ENCODE results near the gene ASB2. TPM values are rescaled to one million over a fixed set of nuclear protein-coding genes. Genes with fewer than 3 reads are reported as not detected.

ASB2 gene
- total RNA-seq, 1 experiment from 2014 or later: not detected

GRCh38 chr14:93916498-93916897, 59.9 kb downstream of the ASB2 start:
- TF ChIP-seq EZH2 (IDR thresholded peaks at IDR 0.05; ENCODE audit: borderline replicate concordance, low read depth, low read length, poor library complexity, severe bottlenecking): no peak
- TF ChIP-seq, protein P1, sequence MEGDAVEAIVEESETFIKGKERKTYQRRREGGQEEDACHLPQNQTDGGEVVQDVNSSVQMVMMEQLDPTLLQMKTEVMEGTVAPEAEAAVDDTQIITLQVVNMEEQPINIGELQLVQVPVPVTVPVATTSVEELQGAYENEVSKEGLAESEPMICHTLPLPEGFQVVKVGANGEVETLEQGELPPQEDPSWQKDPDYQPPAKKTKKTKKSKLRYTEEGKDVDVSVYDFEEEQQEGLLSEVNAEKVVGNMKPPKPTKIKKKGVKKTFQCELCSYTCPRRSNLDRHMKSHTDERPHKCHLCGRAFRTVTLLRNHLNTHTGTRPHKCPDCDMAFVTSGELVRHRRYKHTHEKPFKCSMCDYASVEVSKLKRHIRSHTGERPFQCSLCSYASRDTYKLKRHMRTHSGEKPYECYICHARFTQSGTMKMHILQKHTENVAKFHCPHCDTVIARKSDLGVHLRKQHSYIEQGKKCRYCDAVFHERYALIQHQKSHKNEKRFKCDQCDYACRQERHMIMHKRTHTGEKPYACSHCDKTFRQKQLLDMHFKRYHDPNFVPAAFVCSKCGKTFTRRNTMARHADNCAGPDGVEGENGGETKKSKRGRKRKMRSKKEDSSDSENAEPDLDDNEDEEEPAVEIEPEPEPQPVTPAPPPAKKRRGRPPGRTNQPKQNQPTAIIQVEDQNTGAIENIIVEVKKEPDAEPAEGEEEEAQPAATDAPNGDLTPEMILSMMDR (conservative IDR thresholded peaks at IDR 0.05; ENCODE audit: low read depth, low read length): no peak
- no peak for DNase-seq (ENCODE audit: low spot score)
- ChIA-PET POLR2A (ENCODE audit: low non-redundant PET) (no interaction called here), CTCF (no interaction called here)
- intact Hi-C loops (cut with micrococcal nuclease; ENCODE audit: unreplicated experiment): no loop called here
- H3K27me3 ChIP-seq (replicated peaks; ENCODE audit: insufficient read depth, low read depth, low read length, poor library complexity): no peaks in the 10 kb centered on the region
- H3K4me1 ChIP-seq (ENCODE audit: insufficient read depth, low read length, poor library complexity, severe bottlenecking): no peaks in the 10 kb centered on the region
- no peaks in the 10 kb centered on the region for H3K9me3 ChIP-seq (ENCODE audit: low read depth, low read length, poor library complexity, severe bottlenecking)
- no peak overlapping the region for H3K4me3 ChIP-seq (ENCODE audit: low read depth, low read length, poor library complexity, severe bottlenecking)
- no peak overlapping the region for H3K27ac ChIP-seq (ENCODE audit: low read depth, low read length, poor library complexity, severe bottlenecking)
- no peaks in the 10 kb centered on the region for H3K36me3 ChIP-seq (ENCODE audit: insufficient read depth, low read length, poor library complexity, severe bottlenecking)
- no TSS peak for BruUV-seq (replicated peaks)

- no peaks in the 10 kb centered on the region for H3K9me3 ChIP-seq (ENCODE audit: low read depth, low read length, poor library complexity, severe bottlenecking)
- no peak overlapping the region for H3K4me3 ChIP-seq (ENCODE audit: low read depth, low read length, poor library complexity, severe bottlenecking)
- ChIA-PET CTCF (no interaction called here), POLR2A (ENCODE audit: low non-redundant PET) (no interaction called here)
- no peaks in the 10 kb centered on the region for H3K36me3 ChIP-seq (ENCODE audit: insufficient read depth, low read length, poor library complexity, severe bottlenecking)
- DNase-seq (ENCODE audit: low spot score): no peak
- no peak for TF ChIP-seq EZH2 (IDR thresholded peaks at IDR 0.05; ENCODE audit: borderline replicate concordance, low read depth, low read length, poor library complexity, severe bottlenecking)
- TF ChIP-seq, protein P1 (conservative IDR thresholded peaks at IDR 0.05; ENCODE audit: low read depth, low read length): no peak
- no peaks in the 10 kb centered on the region for H3K4me1 ChIP-seq (ENCODE audit: insufficient read depth, low read length, poor library complexity, severe bottlenecking)
- no TSS peak for BruUV-seq (replicated peaks)
- no peaks in the 10 kb centered on the region for H3K27me3 ChIP-seq (replicated peaks; ENCODE audit: insufficient read depth, low read depth, low read length, poor library complexity)
- H3K27ac ChIP-seq (ENCODE audit: low read depth, low read length, poor library complexity, severe bottlenecking): no peak overlapping the region
- intact Hi-C loops (cut with micrococcal nuclease; ENCODE audit: unreplicated experiment): no loop called here
Measured at GRCh38 chr14:93915800-93916199, 60.6 kb downstream of the ASB2 start.

GRCh38 chr14:93915070-93915705, 61.2 kb downstream of the ASB2 start:
- CTCF ChIA-PET: no interaction called here
- no TSS peak for BruUV-seq (replicated peaks)
- H3K4me3 ChIP-seq (ENCODE audit: low read depth, low read length, poor library complexity, severe bottlenecking): no peak overlapping the region
- H3K4me1 ChIP-seq (ENCODE audit: insufficient read depth, low read length, poor library complexity, severe bottlenecking): no peaks in the 10 kb centered on the region
- DNase-seq (ENCODE audit: low spot score): no peak
- intact Hi-C loops (cut with micrococcal nuclease; ENCODE audit: unreplicated experiment): no loop called here
- TF ChIP-seq EZH2 (IDR thresholded peaks at IDR 0.05; ENCODE audit: borderline replicate concordance, low read depth, low read length, poor library complexity, severe bottlenecking): no peak
- TF ChIP-seq, protein P1 (conservative IDR thresholded peaks at IDR 0.05; ENCODE audit: low read depth, low read length): no peak
- H3K27me3 ChIP-seq (replicated peaks; ENCODE audit: insufficient read depth, low read depth, low read length, poor library complexity): no peaks in the 10 kb centered on the region
- no peaks in the 10 kb centered on the region for H3K36me3 ChIP-seq (ENCODE audit: insufficient read depth, low read length, poor library complexity, severe bottlenecking)
- no peaks in the 10 kb centered on the region for H3K9me3 ChIP-seq (ENCODE audit: low read depth, low read length, poor library complexity, severe bottlenecking)
- no peak overlapping the region for H3K27ac ChIP-seq (ENCODE audit: low read depth, low read length, poor library complexity, severe bottlenecking)
- POLR2A ChIA-PET (ENCODE audit: low non-redundant PET): no interaction called here

All from A673 (cell line).